ENCODE data around the gene GRID2.

The GRID2 gene

GRCh38 chr4:93684571-93684970 lies 1380.8 kb downstream of the GRID2 start:
- TF ChIP-seq, protein P1, sequence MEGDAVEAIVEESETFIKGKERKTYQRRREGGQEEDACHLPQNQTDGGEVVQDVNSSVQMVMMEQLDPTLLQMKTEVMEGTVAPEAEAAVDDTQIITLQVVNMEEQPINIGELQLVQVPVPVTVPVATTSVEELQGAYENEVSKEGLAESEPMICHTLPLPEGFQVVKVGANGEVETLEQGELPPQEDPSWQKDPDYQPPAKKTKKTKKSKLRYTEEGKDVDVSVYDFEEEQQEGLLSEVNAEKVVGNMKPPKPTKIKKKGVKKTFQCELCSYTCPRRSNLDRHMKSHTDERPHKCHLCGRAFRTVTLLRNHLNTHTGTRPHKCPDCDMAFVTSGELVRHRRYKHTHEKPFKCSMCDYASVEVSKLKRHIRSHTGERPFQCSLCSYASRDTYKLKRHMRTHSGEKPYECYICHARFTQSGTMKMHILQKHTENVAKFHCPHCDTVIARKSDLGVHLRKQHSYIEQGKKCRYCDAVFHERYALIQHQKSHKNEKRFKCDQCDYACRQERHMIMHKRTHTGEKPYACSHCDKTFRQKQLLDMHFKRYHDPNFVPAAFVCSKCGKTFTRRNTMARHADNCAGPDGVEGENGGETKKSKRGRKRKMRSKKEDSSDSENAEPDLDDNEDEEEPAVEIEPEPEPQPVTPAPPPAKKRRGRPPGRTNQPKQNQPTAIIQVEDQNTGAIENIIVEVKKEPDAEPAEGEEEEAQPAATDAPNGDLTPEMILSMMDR (IDR thresholded peaks at IDR 0.05; ENCODE audit: borderline replicate concordance, control extremely low read depth, extremely low read depth, insufficient read depth, missing control alignments), result no peak
- in situ Hi-C loops (cut with MboI; ENCODE audit: low sequenced_read_pairs, unreplicated experiment), result no loop called here
- no peak for DNase-seq (ENCODE audit: low spot score)

- in situ Hi-C loops (cut with MboI; ENCODE audit: low sequenced_read_pairs, unreplicated experiment), result no loop called here
- DNase-seq (ENCODE audit: low spot score), result no peak
- TF ChIP-seq, protein P1 (IDR thresholded peaks at IDR 0.05; ENCODE audit: borderline replicate concordance, control extremely low read depth, extremely low read depth, insufficient read depth, missing control alignments), result no peak
Measured at GRCh38 chr4:93687304-93687703, 1383.5 kb downstream of the GRID2 start.

GRCh38 chr4:93688978-93689377 lies 1385.2 kb downstream of the GRID2 start:
- TF ChIP-seq, protein P1 (IDR thresholded peaks at IDR 0.05; ENCODE audit: borderline replicate concordance, control extremely low read depth, extremely low read depth, insufficient read depth, missing control alignments), result no peak
- no peak for DNase-seq (ENCODE audit: low spot score)
- in situ Hi-C loops (cut with MboI; ENCODE audit: low sequenced_read_pairs, unreplicated experiment), result no loop called here

DNA sequence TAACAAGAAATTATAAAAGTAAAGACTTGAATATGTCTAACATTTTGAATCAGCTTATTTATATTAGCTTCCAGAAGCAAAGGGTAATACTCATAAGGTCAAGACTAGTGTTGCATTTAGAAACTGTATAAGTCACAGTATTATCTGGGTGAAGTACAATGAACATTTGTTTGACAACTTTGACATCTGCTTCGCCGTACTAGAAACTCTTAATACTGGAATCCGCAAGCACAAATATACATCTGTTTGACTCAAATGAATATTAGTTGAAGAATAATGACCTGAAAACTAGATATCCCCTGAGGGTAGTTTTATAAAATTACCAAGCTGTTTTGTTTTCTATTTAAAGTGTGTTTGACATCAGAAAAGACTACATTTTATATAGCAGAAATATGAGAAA lies 1389.4 kb downstream of the GRID2 start:
- TF ChIP-seq, protein P1 (IDR thresholded peaks at IDR 0.05; ENCODE audit: borderline replicate concordance, control extremely low read depth, extremely low read depth, insufficient read depth, missing control alignments), result no peak
- in situ Hi-C loops (cut with MboI; ENCODE audit: low sequenced_read_pairs, unreplicated experiment), result no loop called here
- DNase-seq (ENCODE audit: low spot score), result no peak

DNA sequence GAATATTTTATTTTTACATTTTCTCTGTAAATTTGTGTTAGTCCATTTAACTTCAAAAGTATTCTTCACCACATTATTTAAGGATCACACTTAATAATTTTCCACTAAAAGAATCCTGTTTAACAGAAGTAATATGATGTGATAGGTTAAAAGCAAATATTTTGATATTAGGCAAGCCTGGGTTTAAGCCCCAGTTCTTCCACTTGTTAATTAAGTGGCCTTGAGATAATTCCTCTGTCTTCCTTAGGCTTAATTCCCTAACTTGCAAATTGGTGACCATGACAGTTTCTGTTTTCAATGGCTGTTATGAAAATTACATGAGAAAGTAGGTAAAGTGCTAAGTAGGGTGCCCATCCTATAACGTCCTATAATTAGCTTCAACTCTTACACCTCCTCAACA lies 1394.9 kb downstream of the GRID2 start:
- TF ChIP-seq, protein P1 (IDR thresholded peaks at IDR 0.05; ENCODE audit: borderline replicate concordance, control extremely low read depth, extremely low read depth, insufficient read depth, missing control alignments), result no peak
- DNase-seq (ENCODE audit: low spot score), result no peak
- in situ Hi-C loops (cut with MboI; ENCODE audit: low sequenced_read_pairs, unreplicated experiment), result no loop called here

DNA sequence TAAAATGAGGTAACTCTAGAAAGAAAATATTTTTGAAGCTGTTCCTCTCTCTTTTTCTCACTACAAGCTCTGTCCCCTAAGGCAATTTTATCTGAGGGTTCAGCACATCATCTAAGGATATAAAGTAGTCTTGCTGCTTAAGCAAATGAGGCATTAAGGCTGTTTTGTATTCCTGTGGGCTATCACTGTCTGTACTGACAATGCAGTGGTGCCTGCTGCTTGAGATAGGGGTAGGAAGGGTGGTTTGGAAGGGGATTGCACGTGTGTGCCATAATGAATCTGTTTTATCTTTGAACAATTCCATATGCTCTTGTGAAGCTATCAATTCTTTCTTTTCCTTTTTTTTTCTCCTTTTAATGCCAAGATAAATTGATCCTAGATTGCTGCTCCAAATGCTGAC lies 1396.8 kb downstream of the GRID2 start:
- TF ChIP-seq, protein P1 (IDR thresholded peaks at IDR 0.05; ENCODE audit: borderline replicate concordance, control extremely low read depth, extremely low read depth, insufficient read depth, missing control alignments), result no peak
- DNase-seq (ENCODE audit: low spot score), result no peak
- in situ Hi-C loops (cut with MboI; ENCODE audit: low sequenced_read_pairs, unreplicated experiment), result loop anchor here (10.0 kb wide), 1 partner anchor 64 kb away; no protein-coding TSS in a partner anchor
